Measurements from ENCODE around the gene KRTAP10-2.
"Not testable (repeated sequence)": the region's sequence is repeated elsewhere in the genome, so short reads cannot be mapped to it uniquely, and the experiment has no call there.

KRTAP10-2 gene

DNA sequence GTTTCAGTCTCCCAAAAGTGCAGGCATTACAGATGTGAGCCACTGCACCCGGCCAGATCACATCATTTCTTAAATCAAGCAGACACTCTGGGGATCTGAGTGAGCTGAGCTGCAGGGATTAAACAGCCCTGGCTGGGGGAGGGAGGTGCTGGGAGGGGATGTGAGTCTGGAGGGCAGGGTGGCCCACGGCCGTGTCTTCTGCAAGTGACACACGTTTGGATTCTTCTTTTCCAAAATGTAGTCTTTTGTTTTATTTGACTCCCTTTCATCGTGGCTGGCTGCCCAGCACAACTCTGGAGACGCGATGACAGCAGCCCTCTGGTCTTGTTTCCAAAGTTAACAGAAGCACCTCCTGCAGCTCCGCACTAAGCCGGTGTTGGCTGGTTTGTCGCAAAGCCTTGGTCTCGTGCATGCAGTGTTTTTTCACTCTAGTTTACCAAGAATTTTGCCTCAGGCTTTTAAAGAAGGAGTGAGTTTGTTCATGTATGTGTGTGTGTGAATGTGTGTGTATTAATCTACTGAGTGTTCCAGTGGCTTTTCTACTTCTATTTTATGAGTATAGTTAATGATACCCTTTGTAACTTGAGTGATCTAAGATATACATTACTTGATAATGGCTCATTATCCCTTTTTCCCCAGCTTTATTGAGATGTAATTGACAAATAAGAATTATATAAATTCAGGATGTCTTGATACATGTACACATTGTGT lies 31.9 kb upstream of the KRTAP10-2 start:
- DNase-seq (ENCODE audit: low read depth in 2 of 2) = no peak

DNA sequence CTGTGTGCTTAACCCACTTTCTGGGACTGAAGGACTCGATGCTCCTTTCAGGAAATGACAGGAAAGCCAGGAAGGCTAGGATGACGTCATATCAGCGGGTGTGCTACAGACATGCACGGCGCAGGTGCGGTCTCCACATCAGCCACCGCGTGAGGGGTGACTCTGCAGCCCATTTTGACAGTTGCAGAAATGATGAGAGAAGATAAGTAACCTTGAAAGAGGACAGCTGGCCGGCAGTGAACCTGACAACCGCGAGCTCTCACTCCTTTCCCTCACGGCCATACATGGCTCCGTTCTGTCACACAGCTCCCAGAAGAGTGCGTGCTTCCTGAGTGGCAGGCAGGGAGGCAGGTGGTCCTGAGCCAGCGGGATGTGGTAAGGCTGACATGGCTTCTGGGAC lies 30.8 kb upstream of the KRTAP10-2 start:
- no peak for DNase-seq (ENCODE audit: low read depth in 2 of 2)

DNA sequence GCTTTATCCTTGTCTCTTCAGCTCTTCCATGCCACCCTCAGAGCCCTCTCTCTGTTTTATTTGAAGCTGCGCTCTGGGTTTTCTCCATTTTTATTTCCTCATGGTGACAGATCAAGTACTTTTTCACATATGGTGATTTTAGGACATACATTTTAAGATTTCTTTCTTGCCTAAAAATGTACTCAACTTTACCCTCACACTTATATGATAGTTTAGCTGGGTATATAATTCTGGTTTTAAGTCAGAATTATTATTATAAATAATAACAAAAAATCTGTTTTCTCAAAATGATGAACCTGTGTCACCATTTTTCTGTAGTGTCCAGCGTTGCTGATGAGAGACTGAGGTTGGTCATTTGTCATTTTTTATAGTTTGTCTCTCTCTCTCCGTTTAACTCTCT lies 29.9 kb upstream of the KRTAP10-2 start:
- DNase-seq (ENCODE audit: low read depth in 2 of 2) = no peak

DNA sequence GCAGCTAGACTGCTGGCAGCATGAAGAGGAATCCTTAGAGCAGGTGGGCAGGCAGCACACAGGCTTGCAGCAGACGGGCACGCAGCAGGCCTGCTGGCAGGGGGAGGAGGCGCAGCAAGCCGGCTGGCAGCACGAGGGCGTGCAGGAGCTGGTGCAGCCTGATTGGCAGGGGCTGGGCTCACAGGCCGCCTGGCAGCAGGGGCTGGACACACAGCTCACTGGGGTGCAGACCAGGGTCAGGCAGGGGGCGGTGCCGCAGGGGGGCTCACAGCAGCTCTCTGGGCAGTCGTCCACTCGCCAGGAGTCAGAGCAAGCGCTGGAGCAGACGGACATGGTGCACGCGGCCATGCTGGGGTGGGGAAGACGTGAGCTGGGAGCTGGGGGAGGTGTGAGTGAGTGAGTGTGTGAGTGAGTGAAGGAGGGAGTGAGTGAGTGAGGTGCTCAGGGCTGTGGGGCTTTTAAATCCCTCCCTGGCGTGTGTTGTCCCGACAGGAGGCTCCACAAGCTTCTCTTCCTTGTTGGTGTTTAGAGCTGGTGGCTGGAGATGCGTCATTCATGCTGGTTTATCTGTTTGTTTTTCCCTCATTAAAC lies 29.0 kb upstream of the KRTAP10-2 start, which contains the start of gene KRTAP10-5:
KRTAP10-5 (minus strand) TSS at position 374 of the 591 bp plus-strand sequence; CDS start at position 348, 26 bp downstream.
- not testable (repeated sequence) for DNase-seq (ENCODE audit: low read depth in 2 of 2)

DNA sequence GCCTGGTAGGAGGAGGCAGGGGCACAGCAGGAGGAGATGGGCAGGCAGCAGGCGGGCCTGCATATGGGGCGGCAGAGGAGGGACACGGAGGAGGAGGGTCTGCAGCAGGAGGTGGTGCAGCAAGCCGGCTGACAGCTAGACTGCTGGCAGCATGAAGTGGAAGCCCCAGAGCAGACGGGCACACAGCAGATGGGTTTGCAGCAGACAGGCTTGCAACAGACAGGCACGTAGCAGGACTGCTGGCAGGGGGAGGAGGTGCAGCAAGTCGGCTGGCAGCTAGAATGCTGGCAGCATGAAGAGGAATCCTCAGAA lies 28.5 kb upstream of the KRTAP10-2 start:
- no peak for DNase-seq (ENCODE audit: low read depth in 2 of 2)

DNA sequence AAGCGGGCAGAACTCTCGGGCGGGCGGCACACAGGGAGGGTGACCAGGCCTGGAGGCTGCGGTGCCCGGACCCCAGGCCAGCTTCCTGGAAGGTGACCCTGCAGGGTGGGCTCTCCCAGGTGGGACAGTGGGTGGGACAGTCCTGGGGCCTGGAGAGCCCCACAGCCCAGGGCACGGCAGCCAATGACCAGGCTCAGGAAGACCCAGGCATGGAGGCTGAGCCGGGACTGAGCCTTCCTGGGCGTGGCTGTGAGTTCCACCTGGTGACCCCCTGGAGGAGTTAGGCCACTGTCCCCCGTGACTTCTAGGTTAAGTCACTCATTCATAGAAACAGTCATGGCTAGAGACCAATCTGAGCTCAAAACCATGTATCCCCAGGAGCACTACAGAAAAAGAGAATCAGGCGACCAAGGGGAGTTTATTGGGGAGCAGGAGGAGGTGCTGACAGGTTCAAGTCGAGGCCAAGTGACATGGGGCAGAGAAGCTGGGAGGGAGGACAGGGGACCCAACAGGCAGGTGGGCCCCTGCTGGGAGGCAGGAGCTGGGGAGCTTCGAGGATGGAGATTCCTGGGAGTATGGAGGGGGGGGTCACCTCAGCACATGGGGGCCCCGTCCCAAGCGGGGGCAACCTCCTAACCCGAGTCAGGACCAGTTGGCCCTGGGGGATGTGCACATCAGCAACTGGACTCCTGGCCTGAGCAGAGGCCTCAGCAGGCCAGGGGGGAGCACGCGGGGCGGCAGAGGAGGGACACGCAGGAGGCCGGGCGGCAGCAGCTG lies 27.9 kb upstream of the KRTAP10-2 start:
- DNase-seq (ENCODE audit: low read depth in 2 of 2) = no peak

DNA sequence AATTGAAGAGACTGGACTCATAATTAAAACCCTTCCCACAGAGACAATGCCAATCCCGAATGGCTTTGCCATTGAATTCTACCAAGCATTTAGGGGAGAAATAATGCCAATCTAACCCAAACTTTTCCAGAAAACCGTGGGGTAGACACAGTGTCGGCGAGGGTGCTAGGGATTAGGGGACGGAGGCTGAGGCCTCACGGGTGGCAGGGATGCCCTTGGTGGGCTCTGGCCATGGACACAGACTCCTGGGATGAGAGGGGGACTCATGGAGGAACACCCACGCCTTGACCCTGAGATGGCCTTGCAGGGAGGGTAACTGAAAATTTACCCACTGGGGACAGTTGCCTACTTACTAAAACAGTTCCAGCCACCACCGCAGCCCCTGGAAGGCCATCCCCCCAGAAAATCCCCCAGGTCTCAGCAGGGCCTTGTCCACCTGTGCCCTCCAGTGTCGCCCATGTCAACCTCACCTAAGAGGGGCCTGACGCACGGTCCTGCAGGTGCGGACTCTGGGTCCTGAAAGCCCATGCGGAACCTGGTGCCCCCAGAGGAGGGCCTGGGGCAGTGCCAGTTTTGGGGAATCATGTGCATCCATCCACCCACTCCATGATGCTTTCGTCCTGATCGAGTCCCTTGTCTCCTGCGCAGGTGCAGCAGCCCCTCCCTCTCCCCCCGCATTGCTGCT lies 27.2 kb upstream of the KRTAP10-2 start:
- DNase-seq (ENCODE audit: low read depth in 2 of 2) = no peak

DNA sequence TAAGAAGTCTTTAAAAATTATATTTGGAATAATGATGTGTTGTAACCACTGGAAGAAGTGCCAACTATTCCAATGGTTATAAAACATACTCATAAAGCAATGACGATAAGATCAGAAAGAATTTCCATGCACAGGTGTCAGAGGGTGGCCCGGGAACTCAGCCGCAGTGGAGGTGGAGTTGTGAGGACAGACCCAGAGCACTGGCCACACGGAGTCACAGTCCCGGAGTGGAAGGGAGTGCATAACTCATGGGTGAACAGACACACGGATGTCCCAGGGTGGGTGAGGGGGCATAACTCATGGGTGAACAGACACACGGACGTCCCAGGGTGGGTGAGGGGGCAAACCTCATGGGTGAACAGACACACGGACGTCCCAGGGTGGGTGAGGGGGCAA lies 24.7 kb upstream of the KRTAP10-2 start:
- no peak for DNase-seq (ENCODE audit: low read depth in 2 of 2)

DNA sequence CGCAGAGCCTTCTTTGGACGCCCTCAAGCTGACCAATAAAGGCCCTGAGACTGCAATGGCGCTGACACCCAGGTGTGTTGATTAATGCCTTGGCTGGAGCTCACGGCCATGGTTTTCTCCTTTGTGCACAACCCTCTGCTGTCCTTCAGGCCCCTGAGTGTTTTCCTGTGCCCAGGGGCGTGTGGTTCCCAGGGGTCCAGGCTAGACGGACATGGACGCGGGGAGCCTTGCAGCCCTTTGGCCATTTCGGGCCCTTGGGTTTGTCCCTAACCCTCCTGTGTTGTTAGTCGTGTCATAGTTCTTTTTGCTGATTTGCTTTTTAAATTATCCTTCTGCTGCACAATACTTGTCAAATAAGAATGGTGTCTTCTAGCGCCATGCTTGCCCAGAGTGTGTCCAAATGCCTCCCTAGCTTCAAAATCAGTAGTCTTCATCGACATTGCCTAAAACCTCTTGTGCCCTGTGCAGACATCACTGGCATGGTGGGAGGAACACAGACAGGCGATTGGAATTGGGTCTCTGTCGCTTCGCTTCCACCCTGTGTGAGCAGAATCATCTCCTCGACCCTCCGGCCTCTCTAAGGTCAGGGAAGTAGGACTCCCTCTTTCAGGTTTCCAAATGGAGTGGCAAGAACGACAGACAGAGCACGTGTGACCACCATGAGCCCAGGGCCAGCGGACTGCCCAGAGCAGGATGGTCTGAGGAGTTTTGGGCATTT lies 24.2 kb upstream of the KRTAP10-2 start:
- no peak for DNase-seq (ENCODE audit: low read depth in 2 of 2)

DNA sequence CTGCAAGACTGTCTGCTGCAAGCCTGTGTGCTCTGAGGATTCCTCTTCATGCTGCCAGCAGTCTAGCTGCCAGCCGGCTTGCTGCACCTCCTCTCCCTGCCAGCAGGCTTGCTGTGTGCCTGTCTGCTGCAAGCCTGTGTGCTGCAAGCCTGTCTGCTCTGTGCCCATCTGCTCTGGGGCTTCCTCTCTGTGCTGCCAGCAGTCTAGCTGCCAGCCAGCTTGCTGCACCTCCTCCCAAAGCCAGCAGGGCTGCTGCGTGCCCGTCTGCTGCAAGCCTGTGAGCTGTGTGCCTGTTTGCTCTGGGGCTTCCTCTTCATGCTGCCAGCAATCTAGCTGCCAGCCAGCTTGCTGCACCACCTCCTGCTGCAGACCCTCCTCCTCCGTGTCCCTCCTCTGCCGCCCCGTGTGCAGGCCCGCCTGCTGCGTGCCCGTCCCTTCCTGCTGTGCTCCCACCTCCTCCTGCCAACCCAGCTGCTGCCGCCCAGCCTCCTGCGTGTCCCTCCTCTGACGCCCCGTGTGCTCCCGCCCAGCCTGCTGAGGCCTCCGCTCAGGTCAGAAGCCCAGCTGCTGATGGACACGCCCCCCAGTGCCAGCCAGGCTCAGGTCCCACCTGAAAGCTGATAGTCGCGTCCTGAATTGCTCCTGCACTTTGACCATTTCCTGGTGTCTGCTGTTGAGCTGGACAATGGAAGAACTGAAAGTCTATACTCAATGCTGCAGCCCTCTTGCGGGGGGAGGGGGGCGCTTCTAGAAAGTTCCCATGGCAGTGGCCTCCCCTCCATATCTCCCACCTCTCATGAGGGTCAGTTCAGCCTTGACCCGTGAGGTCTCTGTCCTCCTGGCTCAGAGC lies 23.4 kb upstream of the KRTAP10-2 start:
- DNase-seq (ENCODE audit: low read depth in 2 of 2) = no peak

DNA sequence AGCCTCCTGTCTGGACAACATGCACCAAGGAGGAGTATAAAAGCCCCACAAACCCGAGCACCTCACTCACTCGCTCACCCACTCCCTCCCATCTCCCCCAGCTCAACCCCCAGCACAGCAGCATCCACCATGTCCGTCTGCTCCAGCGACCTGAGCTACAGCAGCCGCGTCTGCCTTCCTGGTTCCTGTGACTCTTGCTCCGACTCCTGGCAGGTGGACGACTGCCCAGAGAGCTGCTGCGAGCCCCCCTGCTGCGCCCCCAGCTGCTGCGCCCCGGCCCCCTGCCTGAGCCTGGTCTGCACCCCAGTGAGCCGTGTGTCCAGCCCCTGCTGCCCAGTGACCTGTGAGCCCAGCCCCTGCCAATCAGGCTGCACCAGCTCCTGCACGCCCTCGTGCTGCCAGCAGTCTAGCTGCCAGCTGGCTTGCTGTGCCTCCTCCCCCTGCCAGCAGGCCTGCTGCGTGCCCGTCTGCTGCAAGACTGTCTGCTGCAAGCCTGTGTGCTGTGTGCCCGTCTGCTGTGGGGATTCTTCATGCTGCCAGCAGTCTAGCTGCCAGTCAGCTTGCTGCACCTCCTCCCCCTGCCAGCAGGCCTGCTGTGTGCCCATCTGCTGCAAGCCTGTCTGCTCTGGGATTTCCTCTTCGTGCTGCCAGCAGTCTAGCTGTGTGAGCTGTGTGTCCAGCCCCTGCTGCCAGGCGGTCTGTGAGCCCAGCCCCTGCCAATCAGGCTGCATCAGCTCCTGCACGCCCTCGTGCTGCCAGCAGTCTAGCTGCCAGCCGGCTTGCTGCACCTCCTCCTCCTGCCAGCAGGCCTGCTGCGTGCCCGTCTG lies 22.5 kb upstream of the KRTAP10-2 start, which contains the start of gene KRTAP10-4:
KRTAP10-4 (plus strand) TSS at position 100 of the 827 bp plus-strand sequence; CDS start at position 130, 30 bp downstream.
- not testable (repeated sequence) for DNase-seq (ENCODE audit: low read depth in 2 of 2)

DNA sequence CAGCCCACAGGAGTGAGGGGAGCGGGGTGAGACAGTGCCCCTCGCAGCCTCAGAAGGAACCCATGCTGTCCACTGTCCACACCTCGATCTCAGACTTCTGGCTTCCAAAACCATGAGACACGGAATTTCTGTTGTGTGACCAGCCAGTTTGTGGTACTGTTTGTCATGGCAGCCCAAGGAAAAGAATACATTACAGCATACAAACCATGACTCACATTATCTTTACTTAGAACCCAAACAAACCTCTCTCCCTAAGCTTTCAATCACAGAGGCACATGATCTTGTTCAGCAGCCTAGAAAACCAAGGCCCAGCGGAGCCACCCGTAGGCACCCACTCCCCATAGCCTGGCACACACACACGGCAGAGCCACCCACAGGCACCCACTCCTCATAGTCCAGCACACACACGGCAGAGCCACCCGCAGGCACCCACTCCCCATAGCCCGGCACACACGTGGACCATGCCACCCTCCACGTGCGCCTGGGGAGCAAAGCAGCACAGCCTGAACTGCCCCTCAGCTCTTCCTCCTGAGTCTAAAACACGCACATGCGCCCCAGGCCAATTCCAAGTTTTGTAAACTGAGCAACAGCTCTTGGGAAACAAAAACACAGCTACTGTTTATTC lies 21.8 kb upstream of the KRTAP10-2 start:
- DNase-seq (ENCODE audit: low read depth in 2 of 2) = no peak

DNA sequence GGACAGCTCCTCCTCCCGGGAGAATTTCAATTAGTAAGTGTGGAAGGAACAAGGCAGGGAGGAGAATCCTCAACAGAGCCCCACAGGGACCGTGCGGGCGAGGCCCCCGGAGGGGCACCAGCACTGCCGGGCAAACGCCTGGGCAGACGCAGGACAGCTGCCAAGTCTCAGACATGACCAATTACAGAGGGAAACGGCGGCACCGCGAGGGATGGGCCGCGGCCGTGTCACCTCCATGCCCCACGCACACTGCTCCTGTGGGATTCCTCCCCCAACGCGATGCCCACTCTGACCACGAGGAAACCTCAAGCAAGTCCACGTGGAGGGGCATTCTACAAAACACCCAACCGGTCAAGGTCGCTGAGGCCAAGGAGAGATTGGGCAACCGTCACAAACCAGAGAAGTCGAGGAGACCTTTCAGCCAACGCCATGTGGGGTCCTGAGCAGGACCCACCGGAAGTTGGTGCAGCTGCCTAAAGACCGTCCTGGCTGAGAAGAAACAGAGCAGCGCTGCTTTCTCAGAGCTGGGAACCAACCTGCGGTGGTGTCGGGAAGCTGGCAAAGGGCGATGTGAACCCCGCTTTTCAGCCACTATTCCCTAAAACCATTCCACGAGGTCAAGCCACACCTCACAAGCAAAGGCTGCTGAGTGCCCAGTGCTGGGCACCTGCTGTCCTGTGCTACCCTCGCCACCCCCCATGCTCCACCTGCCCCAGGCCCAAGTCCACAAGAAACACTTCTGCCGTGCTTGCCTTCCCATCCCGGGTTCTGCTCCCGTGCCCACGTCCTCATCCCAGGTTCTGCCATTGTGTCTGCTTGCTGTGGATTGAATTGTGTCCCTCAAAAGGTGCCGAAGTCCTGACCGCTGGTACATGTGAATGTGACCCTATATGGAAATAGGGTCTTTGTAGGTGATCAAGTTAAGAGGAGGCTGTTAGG lies 20.8 kb upstream of the KRTAP10-2 start:
- no peak for DNase-seq (ENCODE audit: low read depth in 2 of 2)

DNA sequence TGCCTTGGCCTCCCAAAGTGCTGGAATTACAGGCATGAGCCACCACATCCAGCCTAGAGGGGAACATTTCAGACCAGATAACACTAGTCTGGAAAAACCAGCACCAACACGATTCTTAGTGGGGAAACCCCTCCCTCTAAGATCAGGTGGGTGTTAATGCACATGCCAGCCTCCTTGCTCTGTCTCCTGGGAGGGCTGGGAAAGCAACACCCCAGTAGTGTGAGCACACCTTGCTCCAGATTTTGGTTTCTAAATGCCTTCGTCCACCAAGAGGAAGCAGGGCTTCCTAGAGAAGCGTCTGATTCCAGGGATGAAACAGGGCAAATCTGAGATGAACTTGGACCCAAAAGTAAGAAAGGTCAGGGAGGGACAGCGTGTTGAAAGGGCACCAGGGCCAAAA lies 20.0 kb upstream of the KRTAP10-2 start:
- no peak for DNase-seq (ENCODE audit: low read depth in 2 of 2)

DNA sequence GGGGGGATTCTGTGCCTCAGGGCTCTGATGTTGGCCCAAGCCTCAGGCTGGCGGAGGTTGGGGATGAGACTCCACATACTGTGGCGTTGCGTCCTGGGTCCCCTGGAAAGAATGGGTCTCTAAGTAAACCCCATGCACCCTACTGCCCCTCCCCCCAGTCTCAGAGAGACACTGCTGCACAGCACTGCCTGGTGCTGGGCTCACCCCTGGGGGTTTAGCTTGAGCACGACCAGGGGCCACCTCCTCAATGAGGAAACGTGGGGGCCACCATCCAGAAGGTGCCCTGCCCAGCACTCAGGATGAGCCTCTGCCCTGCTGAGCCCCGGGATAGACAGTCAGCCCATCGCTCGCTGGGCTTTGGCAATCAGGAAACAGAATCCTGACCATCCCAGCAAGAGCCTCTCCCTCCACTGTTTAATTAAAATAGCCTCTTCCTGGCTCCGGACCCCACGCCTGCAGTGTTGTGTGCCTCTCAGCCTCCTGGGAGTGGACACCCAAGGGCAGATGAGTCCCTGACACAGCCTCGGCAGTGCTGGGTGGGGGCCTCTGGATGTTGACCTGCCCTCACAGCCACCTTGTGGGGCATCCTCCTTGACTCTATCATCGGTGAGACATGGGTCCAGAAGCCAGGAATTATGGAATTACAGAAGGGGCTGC lies 18.7 kb upstream of the KRTAP10-2 start:
- no peak for DNase-seq (ENCODE audit: low read depth in 2 of 2)

DNA sequence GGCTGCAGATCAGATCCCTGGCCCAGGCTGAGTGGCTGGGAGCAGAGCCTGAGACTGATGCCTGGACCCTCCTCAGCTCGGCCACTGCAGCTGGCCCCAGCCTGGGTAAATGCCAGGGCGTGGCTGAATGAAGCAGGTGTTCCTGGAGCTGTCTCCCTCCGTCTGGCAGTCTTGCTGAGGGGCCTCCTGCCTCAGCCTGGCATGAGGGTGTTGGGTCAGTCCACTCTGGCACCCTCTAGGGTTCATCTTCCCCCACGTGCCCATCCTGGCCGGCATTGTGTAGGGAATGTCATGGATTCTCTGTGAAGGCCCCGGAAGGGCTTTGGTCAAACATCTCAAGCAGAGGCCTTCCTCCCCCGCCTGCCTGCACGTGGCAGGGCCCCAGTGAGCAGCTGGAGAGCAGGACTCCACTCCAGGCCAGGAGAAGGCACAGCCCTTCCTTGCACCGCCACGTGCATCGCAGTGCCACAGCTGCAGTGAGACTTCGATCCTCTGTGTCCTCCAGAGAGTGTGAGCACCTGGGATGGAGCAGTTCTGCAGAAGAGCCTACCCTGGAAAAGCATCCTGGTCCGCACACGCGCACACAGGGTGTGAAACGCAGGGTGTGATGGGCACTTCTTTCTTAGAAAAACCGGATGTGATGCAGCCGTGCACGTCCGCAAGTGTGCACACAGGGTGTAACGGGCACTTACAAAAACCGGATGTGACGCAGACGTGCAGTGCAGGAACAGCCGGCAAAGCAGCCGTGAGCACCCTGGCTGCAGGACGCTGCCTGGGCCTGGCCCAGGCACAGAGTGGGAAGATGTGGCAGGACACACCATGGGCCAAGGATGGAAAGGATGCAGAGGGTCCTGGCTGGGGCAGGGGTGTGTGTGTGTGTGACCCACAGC lies 17.6 kb upstream of the KRTAP10-2 start:
- DNase-seq (ENCODE audit: low read depth in 2 of 2) = no peak

DNA sequence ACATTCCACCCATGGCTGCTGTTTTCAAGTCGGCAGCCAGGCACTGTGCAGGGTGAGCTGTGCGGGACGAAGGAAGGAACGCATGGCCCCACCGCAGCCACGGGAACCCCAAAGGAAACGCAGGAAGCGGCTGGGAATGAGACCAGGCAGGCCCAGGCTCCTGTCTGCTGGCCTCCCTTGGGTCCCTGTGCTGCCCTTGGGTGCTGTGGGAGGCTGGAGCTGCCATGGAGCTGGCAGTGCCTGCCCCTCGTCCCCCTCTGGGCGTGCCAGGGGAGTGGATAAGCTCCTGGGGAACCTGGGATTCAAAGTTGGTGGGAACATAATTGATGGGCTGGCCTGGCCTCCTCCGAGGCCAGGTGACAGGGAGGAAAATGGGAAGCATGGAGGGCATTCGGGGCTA lies 17.0 kb upstream of the KRTAP10-2 start:
- DNase-seq (ENCODE audit: low read depth in 2 of 2) = no peak

Measured in stimulated activated CD4-positive, alpha-beta T cell treated with anti-CD3 and anti-CD28 coated beads, Interleukin-1b, Interleukin-23, amount 100 ng/mL, for 1 hour (primary cell).